K562 (cell line): ENCODE data around the gene CKS2. TPM values are rescaled to one million over a fixed set of nuclear protein-coding genes. Genes with fewer than 3 reads are reported as not detected.

Experiments used
- ATAC-seq: fragments of 200-7000 bp; cut with Tn5 transposase; 3 replicates; pipeline ENCODE4 v1.9.1; 2020; ENCODE audit warnings: moderate library complexity
- BruUV-seq: library from RNA; stranded (reverse); fragments of 400-500 nt; replicated peaks from 2 replicates; lab custom pipeline; 2021; lab: Mats Ljungman, UMichigan
- CTCF ChIA-PET: fragments of 300-600 bp; formaldehyde crosslinking; extraction: SDS; loops from one replicate; lab custom pipeline; 2021; ENCODE audit warnings: low intra/inter-chr PET ratio; lab: Yijun Ruan, JAX
- POLR2A ChIA-PET: fragments of 300-600, 350-650 bp; sonication (Branson Sonifier 250); formaldehyde crosslinking; extraction: SDS; loops from one replicate; lab custom pipeline; 2021; ENCODE audit warnings: antibody characterized with exemption, inconsistent platforms; lab: Yijun Ruan, JAX
- DNase-seq, 4 experiments: peaks; one replicate each; pipeline versions ENCODE4 v3.0.0 to v3.0.0-alpha.2; 2011 to 2018; ENCODE audit warnings: low spot score in 3 of 4, mixed read lengths in 3 of 4; ENCODE audit errors: extremely low read depth in 1 of 4
- FAIRE-seq: peaks from 2 replicates; lab custom pipeline; 2011; peaks lifted over from hg19 to GRCh38; lab: Jason Lieb, UNC
- H2AFZ ChIP-seq: 2 replicates; pipeline ENCODE4 v1.6.0; 2011; ENCODE audit warnings: low read depth, low read length, control low read depth, inconsistent platforms
- H3K27ac ChIP-seq: fragments of 200-600 bp; 3 replicates; pipeline ENCODE4 v1.8.0; 2011; ENCODE audit warnings: low read depth, mild to moderate bottlenecking, control low read depth, inconsistent platforms, low read length, moderate library complexity, mixed read lengths; ENCODE audit errors: extremely low read depth
- H3K27me3 ChIP-seq, 2 experiments: fragments of 300-600 bp in 1 of 2; 2 replicates in 1 of 2; 3 replicates in 1 of 2; pipeline versions ENCODE4 v1.6.0 to v1.8.0; 2011; ENCODE audit warnings: inconsistent platforms in 2 of 2, low read length in 2 of 2, mild to moderate bottlenecking in 1 of 2, mixed read lengths in 1 of 2, moderate library complexity in 1 of 2; ENCODE audit not compliant: control insufficient read depth in 2 of 2, insufficient read depth in 2 of 2
- H3K36me3 ChIP-seq: fragments of 300-600 bp; 3 replicates; pipeline ENCODE4 v1.8.0; 2011; ENCODE audit warnings: mild to moderate bottlenecking, low read length, inconsistent platforms; ENCODE audit not compliant: control insufficient read depth, insufficient read depth
- H3K4me1 ChIP-seq, 2 experiments: fragments of 200-600 bp in 1 of 2; replicated peaks in 1 of 2; 2 replicates in 1 of 2; 3 replicates in 1 of 2; pipeline versions ENCODE4 v1.5.1 to v1.8.0; 2011; ENCODE audit warnings: inconsistent platforms in 2 of 2, low read length in 2 of 2, mild to moderate bottlenecking in 1 of 2, mixed read lengths in 1 of 2, moderate library complexity in 1 of 2; ENCODE audit not compliant: control insufficient read depth in 2 of 2, insufficient read depth in 2 of 2
- H3K4me2 ChIP-seq: 2 replicates; pipeline ENCODE4 v1.6.1; 2011; ENCODE audit warnings: low read length, control low read depth, inconsistent platforms, mixed read lengths; ENCODE audit not compliant: insufficient read depth
- H3K4me3 ChIP-seq: fragments of 200-600 bp; sonication (generic), shearing (Covaris generic); 2 replicates; pipeline ENCODE4 v1.5.1; 2016; ENCODE audit warnings: control low read depth, inconsistent platforms
- H3K79me2 ChIP-seq: fragments of 200-600 bp; 3 replicates; pipeline ENCODE4 v1.8.0; 2011; ENCODE audit warnings: low read length, inconsistent platforms; ENCODE audit not compliant: control insufficient read depth, insufficient read depth
- H3K9ac ChIP-seq, 2 experiments: 2 replicates each; pipeline versions ENCODE4 v1.6.0 to v1.6.1; 2011; ENCODE audit warnings: low read depth in 2 of 2, low read length in 2 of 2, control low read depth in 1 of 2, inconsistent platforms in 1 of 2, mild to moderate bottlenecking in 1 of 2, mixed read lengths in 1 of 2; ENCODE audit not compliant: insufficient read depth in 1 of 2
- H3K9me1 ChIP-seq: one replicate; pipeline ENCODE4 v1.6.0; 2011; ENCODE audit warnings: inconsistent platforms, mild to moderate bottlenecking, low read length, moderate library complexity; ENCODE audit not compliant: control insufficient read depth, insufficient read depth
- H3K9me3 ChIP-seq: replicated peaks from 2 replicates; pipeline ENCODE4 v1.5.1; 2011; ENCODE audit warnings: low read depth, low read length, inconsistent platforms; ENCODE audit not compliant: control insufficient read depth, insufficient read depth
- H4K20me1 ChIP-seq: replicated peaks from 2 replicates; pipeline ENCODE4 v1.6.1; 2011; ENCODE audit warnings: low read length, inconsistent platforms, mixed read lengths; ENCODE audit not compliant: control insufficient read depth, insufficient read depth
- BRCA1 ChIP-seq, 2 experiments: fragments of 450-650 bp in 1 of 2; sonication (generic) in 1 of 2; formaldehyde crosslinking in 1 of 2; IDR thresholded peaks; 2 replicates each; pipeline versions ENCODE4 v1.5.0 to v1.6.1; 2017 to 2020; ENCODE audit warnings: mild to moderate bottlenecking in 1 of 2, missing genetic modification reagents in 1 of 2
- BRF1 ChIP-seq: IDR thresholded peaks from 3 replicates; pipeline ENCODE4 v1.6.1; 2011; ENCODE audit warnings: borderline replicate concordance, mild to moderate bottlenecking; ENCODE audit not compliant: insufficient read length; ENCODE audit errors: extremely low read depth
- CTBP1 ChIP-seq: fragments of 450-650 bp; IDR thresholded peaks from 2 replicates; pipeline ENCODE4 v1.6.1; 2016; ENCODE audit warnings: borderline replicate concordance
- FOXA3 ChIP-seq, 2 experiments: fragments of 450-650 bp in 1 of 2; sonication (generic) in 1 of 2; formaldehyde crosslinking; IDR thresholded peaks in 1 of 2; conservative IDR thresholded peaks in 1 of 2; 2 replicates each; pipeline versions ENCODE4 v1.4.0 to v1.8.0; 2020 to 2022; ENCODE audit warnings: mild to moderate bottlenecking in 2 of 2, missing genetic modification reagents in 1 of 2
- FOXP4 ChIP-seq: sonication (generic); formaldehyde crosslinking; IDR thresholded peaks from 2 replicates; pipeline ENCODE4 v1.8.0; 2022; ENCODE audit warnings: mild to moderate bottlenecking, missing genetic modification reagents, borderline replicate concordance
- GTF2F1 ChIP-seq: IDR thresholded peaks from 2 replicates; pipeline ENCODE4 v1.6.1; 2011; ENCODE audit warnings: low read depth, low read length, improper control_type of control experiment
- MCM3 ChIP-seq: fragments of 450-650 bp; IDR thresholded peaks from 2 replicates; pipeline ENCODE4 v1.6.1; 2016
- MEF2D ChIP-seq: conservative IDR thresholded peaks from 2 replicates; pipeline ENCODE4 v1.6.1; 2016; ENCODE audit warnings: low read depth, missing genetic modification characterization, missing compliant biosample characterization
- PML ChIP-seq: IDR thresholded peaks from 2 replicates; pipeline ENCODE4 v1.6.1; 2012; ENCODE audit warnings: low read length, inconsistent platforms
- POLR2A ChIP-seq: fragments of 450-650 bp; conservative IDR thresholded peaks from 2 replicates; pipeline ENCODE4 v1.6.1; 2016
- POLR2AphosphoS5 ChIP-seq: IDR thresholded peaks from 2 replicates; pipeline ENCODE4 v1.6.1; 2011; ENCODE audit warnings: mild to moderate bottlenecking, low read depth, low read length, moderate library complexity; ENCODE audit not compliant: control insufficient read depth, insufficient read depth
- POLR2B ChIP-seq: fragments of 450-650 bp; IDR thresholded peaks from 2 replicates; pipeline ENCODE4 v1.6.1; 2018; ENCODE audit warnings: low read depth; ENCODE audit not compliant: partially characterized antibody
- SUPT5H ChIP-seq: fragments of 450-650 bp; IDR thresholded peaks from 2 replicates; pipeline ENCODE4 v1.6.1; 2016
- ZNF740 ChIP-seq, 3 experiments: fragments of 200-800 bp in 1 of 3; sonication (Bioruptor generic) in 1 of 3; sonication (generic) in 1 of 3; formaldehyde crosslinking in 1 of 3; IDR thresholded peaks; 2 replicates each; pipeline versions ENCODE4 v1.6.1 to v1.8.0; 2016 to 2022; ENCODE audit warnings: mild to moderate bottlenecking in 2 of 3, missing compliant biosample characterization in 2 of 3, missing genetic modification characterization in 2 of 3, missing genetic modification reagents in 1 of 3
- WGBS: fragments of 100-300 bp; shearing (Covaris generic); methylation state at CpG from one replicate; pipeline ENCODE4 v1.1.6; 2016; ENCODE audit warnings: low coverage, mixed read lengths; ENCODE audit not compliant: insufficient coverage; ENCODE audit errors: missing lambda C conversion rate; 5-methylcytosine and 5-hydroxymethylcytosine counted together
- in situ Hi-C: fragments of 300-500 bp; cut with MboI; formaldehyde crosslinking; loops from 4 replicates; pipeline ENCODE4 v1.15.0; 2018; ENCODE audit warnings: inconsistent platforms, mixed read lengths
- intact Hi-C: fragments of 100-400 bp; cut with micrococcal nuclease; formaldehyde crosslinking; loops from 2 replicates; pipeline ENCODE4 v1.14.2; 2022
- polyA plus RNA-seq, 8 experiments: library from polyadenylated mRNA; depleted of rRNA in 4 of 8; stranded (reverse) in 5 of 8; unstranded in 3 of 8; fragments of >200 nt; fragmentation: Nextera tagmentation in 2 of 8; fragmentation: Illumina TruSeq in 1 of 8; extraction: Ambion mirVana in 2 of 8; extraction: Trizol in 1 of 8; gene quantifications; 2 replicates each; pipeline versions ENCODE4 v1.2.1 to v1.2.3, GENCODE V29; 2011 to 2014; ENCODE audit warnings: inconsistent platforms in 1 of 8, missing spikeins in 1 of 8
- total RNA-seq, 7 experiments: library from RNA; depleted of rRNA in 6 of 7; stranded (reverse); fragments of >200 nt in 6 of 7; fragmentation: Illumina TruSeq in 2 of 7; extraction: Trizol in 2 of 7; gene quantifications; 2 replicates each; pipeline versions ENCODE4 v1.2.1 to v1.2.3, GENCODE V29; 2011 to 2021; ENCODE audit warnings: low replicate concordance in 1 of 7

CKS2 gene
- total and polyA plus RNA-seq, 9 of the 15 experiments (the other 6 are each of a cell fraction or from before 2014, with no cell fraction given), result 123 to 941 (median 321) TPM

- H3K4me3 ChIP-seq, result no peak overlapping the region
- TF ChIP-seq FOXP4 (CRISPR knock-in tag), result no peak
- peak; percentile 39 for TF ChIP-seq POLR2B
- no peak for TF ChIP-seq BRF1
- TF ChIP-seq GTF2F1, result no peak
- TF ChIP-seq BRCA1 (IDR thresholded peaks at IDR 0.05), result no peak
- no peak for TF ChIP-seq BRCA1 (CRISPR knock-in tag; IDR thresholded peaks at IDR 0.05)
- TF ChIP-seq MEF2D, result no peak
- TF ChIP-seq FOXA3 (CRISPR knock-in tag; conservative IDR thresholded peaks at IDR 0.05 in 1 of 2, IDR thresholded peaks at IDR 0.05 in 1 of 2), result no peak
- no peak for TF ChIP-seq MCM3
- TF ChIP-seq PML, result 0 out of 2 replicates have a peak, but pooled peaks have one; percentile 6
- no peak for TF ChIP-seq ZNF740 (CRISPR knock-in tag; IDR thresholded peaks at IDR 0.05)
- no peak for TF ChIP-seq ZNF740 (tag; IDR thresholded peaks at IDR 0.05)
- TF ChIP-seq POLR2A, result peak; percentile 24
- peak; percentile 19; the same call in 1 of the 2 replicates for TF ChIP-seq POLR2AphosphoS5
- TF ChIP-seq CTBP1, result no peak
- TF ChIP-seq SUPT5H, result peak; percentile 30
- WGBS, result 66% methylated on average over 4 of the region's 4 CpGs
- CTCF ChIA-PET, result no interaction called here
- H3K79me2 ChIP-seq, result peaks cover 86% of the 10 kb centered on the region
- FAIRE-seq (no peak), ATAC-seq (no peak), DNase-seq (no peak)
- in situ Hi-C loops (no loop called here), intact Hi-C loops (no loop called here)
- no peaks in the 10 kb centered on the region for H3K9me3 ChIP-seq
- peaks cover 3 to 8% of the 10 kb centered on the region in 2 experiments; a peak in 3 of 5 replicates for H3K4me1 ChIP-seq
- peak overlapping the region; percentile 23; the same call in 1 of the 2 replicates for H3K4me2 ChIP-seq
- peak overlapping the region in 1 of 2 experiments; percentile 96; a peak in 2 of 4 replicates for H3K9ac ChIP-seq
- H4K20me1 ChIP-seq, result peaks cover 27% of the 10 kb centered on the region
- BruUV-seq, result no TSS peak
- POLR2A ChIA-PET, result no interaction called here
- H3K9me1 ChIP-seq, result peaks cover 4% of the 10 kb centered on the region
- peak overlapping the region; percentile 96 for H3K27ac ChIP-seq
- no peaks in the 10 kb centered on the region for H3K27me3 ChIP-seq
- peaks cover 69% of the 10 kb centered on the region for H3K36me3 ChIP-seq
- H2AFZ ChIP-seq, result no peak overlapping the region
These were observed 6.3 kb downstream of the CKS2 start for GRCh38 chr9:89317282-89317681.
